ENCODE results near the gene CTRB1. TPM values are rescaled to one million over a fixed set of nuclear protein-coding genes. Genes with fewer than 3 reads are reported as not detected.

CTRB1 gene
- total and polyA plus RNA-seq, 2 of the 8 experiments (the other 6 are each of a cell fraction or from before 2014, with no cell fraction given), result not detected

DNA sequence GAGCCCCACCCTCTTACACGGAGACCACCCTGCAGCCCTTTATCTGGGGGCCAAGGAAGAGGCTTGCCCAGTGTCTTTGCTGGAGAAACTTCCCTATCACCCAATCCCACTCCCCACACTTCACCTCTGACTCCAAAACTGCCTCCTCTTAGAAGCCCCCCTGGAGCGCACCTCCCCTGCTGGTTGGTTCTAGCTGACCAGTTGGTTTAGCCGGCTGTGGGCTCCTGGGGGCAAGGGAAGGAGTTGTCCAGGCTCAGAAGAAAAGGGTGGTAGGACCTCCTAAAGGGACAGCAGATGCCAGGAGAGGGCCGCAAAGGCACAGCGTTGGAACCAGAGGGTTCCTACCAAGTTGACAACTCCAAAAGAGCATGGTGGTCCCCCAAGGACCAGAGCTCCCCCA lies 30.7 kb downstream of the CTRB1 start:
- no peak for FAIRE-seq
- Histone ChIP-seq H2BK12ac (ENCODE audit: low read depth, low read length) (no peak overlapping the region), H3K79me1 (ENCODE audit: low read depth, low read length) (peaks cover 41% of the 10 kb centered on the region), H3K18ac (ENCODE audit: extremely low read depth, low read length) (no peak overlapping the region; the same call in 1 of the 2 replicates), H2BK5ac (ENCODE audit: low read depth, low read length) (peak overlapping the region; percentile 78; the same call in 1 of the 2 replicates), H3K4me1 (replicated peaks in 1 of 4; ENCODE audit: control insufficient read depth in 3 of 4, insufficient read depth in 4 of 4, low read length in 3 of 4) (peaks cover 8 to 74% (median 63%) of the 10 kb centered on the region in 4 experiments), H3K23me2 (ENCODE audit: low read depth, low read length) (peaks cover 14% of the 10 kb centered on the region; the same call in 1 of the 2 replicates), H3K27me3 (replicated peaks in 1 of 4; ENCODE audit: control insufficient read depth in 3 of 4, extremely low read depth in 1 of 4, insufficient read depth in 3 of 4, low read length in 3 of 4) (no peaks in the 10 kb centered on the region; a peak in 1 of 7 replicates), H3K14ac (ENCODE audit: insufficient read length) (no peak overlapping the region), H3K56ac (replicated peaks; ENCODE audit: insufficient read length, low read depth, low read length) (no peak overlapping the region), H2BK15ac (ENCODE audit: low read length) (no peak overlapping the region), H4K8ac (ENCODE audit: extremely low read depth, insufficient read depth, low read length) (no peak overlapping the region), H3K27ac (ENCODE audit: low read depth, low read length) (no peak overlapping the region), H3K4ac (replicated peaks; ENCODE audit: insufficient read length, low read depth, low read length) (no peak overlapping the region), H2AK5ac (ENCODE audit: low read depth, low read length) (no peak overlapping the region), H3K23ac (ENCODE audit: insufficient read length) (no peak overlapping the region), H3K4me3 (ENCODE audit: extremely low read depth in 1 of 4, insufficient read depth in 2 of 4, low read depth in 3 of 4, low read length in 4 of 4) (peak overlapping the region in 1 of 4 experiments; percentile 87; a peak in 2 of 8 replicates), H3K36me3 (ENCODE audit: control insufficient read depth in 2 of 4, insufficient read depth in 4 of 4, low read length in 3 of 4) (no peaks in the 10 kb centered on the region), H3K4me2 (ENCODE audit: insufficient read depth in 1 of 2, low read depth in 2 of 2, low read length in 2 of 2) (peak overlapping the region; percentile 76 to 96; a peak in 2 of 4 replicates), H4K91ac (replicated peaks; ENCODE audit: insufficient read length, low read length) (no peak overlapping the region), H2BK120ac (replicated peaks; ENCODE audit: low read depth, low read length) (no peak overlapping the region), H2AFZ (ENCODE audit: low read length) (no peak overlapping the region), H4K5ac (ENCODE audit: insufficient read length, low read depth, low read length) (no peak overlapping the region), H3K9me3 (ENCODE audit: insufficient read depth in 2 of 2, low read depth in 1 of 2, low read length in 1 of 2) (no peaks in the 10 kb centered on the region), H4K20me1 (replicated peaks in 1 of 2; ENCODE audit: control insufficient read depth in 1 of 2, insufficient read depth in 2 of 2, low read length in 2 of 2) (peaks cover 41 to 43% of the 10 kb centered on the region in 2 experiments), H3K79me2 (ENCODE audit: control insufficient read depth in 1 of 2, insufficient read depth in 2 of 2, low read length in 2 of 2) (peaks cover 27 to 83% of the 10 kb centered on the region in 2 experiments), H3K9ac (replicated peaks in 1 of 4; ENCODE audit: extremely low read depth in 1 of 4, low read depth in 3 of 4, low read length in 3 of 4) (no peak overlapping the region), H2BK20ac (ENCODE audit: low read length) (no peak overlapping the region)
- no peak for DNase-seq (ENCODE audit: low read depth in 1 of 2, low spot score in 2 of 2)
- CTCF ChIA-PET (ENCODE audit: partially characterized antibody), result interaction anchor here (0.8 to 15.7 kb wide), 10 partner anchors 14 to 234 kb away, joined by 3 to 236 read pairs (median 4); no protein-coding TSS in a partner anchor
- WGBS, 2 experiments (ENCODE audit: extremely low coverage in 1 of 2, insufficient coverage in 1 of 2, insufficient read length in 1 of 2, insufficient replicate concordance in 2 of 2, low coverage in 1 of 2, low lambda C conversion rate in 2 of 2, missing lambda C conversion rate in 1 of 2), result 88% methylated on average over 5 of the region's 5 CpGs; no CpG with 5 or more reads in 1 of the 2 experiments
- POLR2A ChIA-PET (ENCODE audit: partially characterized antibody), result interaction anchor here (1.0 to 16.2 kb wide), 4 partner anchors 14 to 43 kb away, joined by 4 to 375 read pairs (median 81); no protein-coding TSS in a partner anchor
- TF ChIP-seq RNF2 (IDR thresholded peaks at IDR 0.05; ENCODE audit: borderline replicate concordance, low read depth, low read length, missing control alignments, poor library complexity, severe bottlenecking) (no peak), BCL11A (IDR thresholded peaks at IDR 0.05; ENCODE audit: low read depth in 2 of 2, low read length in 2 of 2) (no peak), SP1 (IDR thresholded peaks at IDR 0.05; ENCODE audit: low read depth, low read length) (no peak), KDM4A (IDR thresholded peaks at IDR 0.05; ENCODE audit: low read depth, low read length, severe bottlenecking) (no peak)
